Fibroblast of lung (primary cell): Measurements from ENCODE around the gene GNAI2. TPM values are rescaled to one million over a fixed set of nuclear protein-coding genes. Genes with fewer than 3 reads are reported as not detected.

Source experiments
- DNase-seq, 2 donors: peaks; one replicate each; pipeline versions ENCODE4 v3.0.0 to v3.0.0-alpha.2; 2010; ENCODE audit warnings: low read depth in 2 of 2
- H2AFZ ChIP-seq: 2 replicates; pipeline ENCODE4 v1.5.1; 2012; ENCODE audit warnings: low read length, control low read depth, inconsistent platforms
- H3K27ac ChIP-seq: 2 replicates; pipeline ENCODE4 v1.5.1; 2011; ENCODE audit warnings: low read length, control low read depth; ENCODE audit not compliant: insufficient read depth
- H3K27me3 ChIP-seq: 2 replicates; pipeline ENCODE4 v1.5.1; 2011; ENCODE audit warnings: mild to moderate bottlenecking, low read length; ENCODE audit not compliant: control insufficient read depth, insufficient read depth
- H3K36me3 ChIP-seq: 2 replicates; pipeline ENCODE4 v1.5.1; 2011; ENCODE audit warnings: low read length; ENCODE audit not compliant: control insufficient read depth, insufficient read depth
- H3K4me1 ChIP-seq: 2 replicates; pipeline ENCODE4 v1.5.1; 2011; ENCODE audit warnings: low read length; ENCODE audit not compliant: control insufficient read depth, insufficient read depth; ENCODE audit errors: extremely low read depth
- H3K4me2 ChIP-seq: 2 replicates; pipeline ENCODE4 v1.5.1; 2011; ENCODE audit warnings: low read length, control low read depth; ENCODE audit not compliant: insufficient read depth; ENCODE audit errors: extremely low read depth
- H3K4me3 ChIP-seq, 4 experiments: fragments of 200-600 bp in 1 of 4; sonication (generic) in 1 of 4; replicated peaks in 1 of 4; 2 replicates each; pipeline ENCODE4 v1.5.1; 2011 to 2016; ENCODE audit warnings: low read length in 4 of 4, low read depth in 3 of 4, mild to moderate bottlenecking in 3 of 4, control low read depth in 2 of 4, inconsistent platforms in 1 of 4, mixed read lengths in 1 of 4; ENCODE audit not compliant: insufficient read depth in 1 of 4; ENCODE audit errors: control extremely low read depth in 1 of 4
- H3K79me2 ChIP-seq: 2 replicates; pipeline ENCODE4 v1.5.1; 2012; ENCODE audit warnings: mild to moderate bottlenecking, low read length, inconsistent platforms; ENCODE audit not compliant: control insufficient read depth, insufficient read depth
- H3K9ac ChIP-seq: 2 replicates; pipeline ENCODE4 v1.5.1; 2011; ENCODE audit warnings: mild to moderate bottlenecking, low read length, control low read depth; ENCODE audit not compliant: insufficient read depth
- H3K9me3 ChIP-seq: 2 replicates; pipeline ENCODE4 v1.5.1; 2012; ENCODE audit warnings: low read depth, low read length; ENCODE audit not compliant: control insufficient read depth, insufficient read depth
- H4K20me1 ChIP-seq: 2 replicates; pipeline ENCODE4 v1.5.1; 2011; ENCODE audit warnings: low read length; ENCODE audit not compliant: control insufficient read depth, insufficient read depth; ENCODE audit errors: extremely low read depth
- EZH2 ChIP-seq: IDR thresholded peaks from 2 replicates; pipeline ENCODE4 v1.5.1; 2012; ENCODE audit warnings: low read length, control low read depth, mild to moderate bottlenecking; ENCODE audit errors: missing control alignments
- polyA plus RNA-seq, 2 donors: library from polyadenylated mRNA; depleted of rRNA in 1 of 2; stranded (reverse) in 1 of 2; unstranded in 1 of 2; fragments of >200 nt; gene quantifications; 2 replicates each; pipeline ENCODE4 v1.2.1, GENCODE V29; 2011 to 2012; ENCODE audit warnings: missing spikeins in 1 of 2
- total RNA-seq: library from RNA; depleted of rRNA; stranded (reverse); fragments of >200 nt; gene quantifications from 2 replicates; pipeline ENCODE4 v1.2.1, GENCODE V29; 2014
- TF ChIP-seq, protein P1 (sequence below), 2 donors: IDR thresholded peaks in 1 of 2; conservative IDR thresholded peaks in 1 of 2; 1 replicate in 1 of 2; 2 replicates in 1 of 2; pipeline ENCODE4 v1.5.1; 2011 to 2012; ENCODE audit warnings: low read length in 2 of 2, control low read depth in 1 of 2, inconsistent platforms in 1 of 2, low read depth in 1 of 2, mild to moderate bottlenecking in 1 of 2

The GNAI2 gene
- total and polyA plus RNA-seq, 2 donors (not counting 1 experiment from before 2014, with no cell fraction given), result 238 to 704 TPM

DNA sequence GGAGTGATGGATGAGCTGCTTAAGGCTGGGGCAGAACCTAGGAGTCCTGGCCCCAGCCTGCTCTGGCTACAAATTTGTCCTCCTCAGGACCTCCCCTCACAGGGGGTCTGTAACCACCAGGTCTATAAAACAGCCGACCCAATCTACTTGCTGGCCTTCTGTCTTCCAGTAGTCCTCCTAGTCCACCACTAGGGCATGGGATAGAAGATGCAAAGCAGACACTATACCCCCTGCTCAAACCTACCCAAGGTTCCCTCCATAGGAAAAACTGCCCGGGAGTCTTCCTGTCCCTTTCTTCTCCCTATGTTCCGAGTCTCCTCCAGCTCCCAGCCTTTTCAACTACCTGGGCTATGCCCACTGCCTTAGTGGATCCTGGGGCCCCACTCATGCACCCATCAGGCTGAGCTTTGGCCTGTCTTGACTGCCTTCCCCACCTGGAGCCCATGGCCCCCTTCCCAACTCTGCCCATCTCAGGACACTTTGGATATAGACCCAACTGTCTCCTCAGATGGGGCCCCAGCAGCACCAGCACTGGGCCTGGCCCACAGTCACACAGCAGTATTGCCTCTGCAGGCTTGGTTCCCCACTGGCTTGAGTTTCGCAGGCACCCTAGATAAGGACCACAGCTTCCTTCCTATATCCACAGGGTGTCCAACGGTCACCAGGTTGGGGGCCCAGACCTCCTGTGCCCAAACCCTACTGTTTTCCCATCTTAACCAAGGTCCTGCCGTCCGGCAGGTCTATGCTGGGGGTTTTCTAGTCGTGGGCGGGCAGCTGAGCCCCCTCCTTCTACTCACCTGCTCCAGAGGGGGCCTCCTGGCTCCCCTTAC lies 62.1 kb downstream of the GNAI2 start:
- no peak for DNase-seq
- TF ChIP-seq, protein P1, sequence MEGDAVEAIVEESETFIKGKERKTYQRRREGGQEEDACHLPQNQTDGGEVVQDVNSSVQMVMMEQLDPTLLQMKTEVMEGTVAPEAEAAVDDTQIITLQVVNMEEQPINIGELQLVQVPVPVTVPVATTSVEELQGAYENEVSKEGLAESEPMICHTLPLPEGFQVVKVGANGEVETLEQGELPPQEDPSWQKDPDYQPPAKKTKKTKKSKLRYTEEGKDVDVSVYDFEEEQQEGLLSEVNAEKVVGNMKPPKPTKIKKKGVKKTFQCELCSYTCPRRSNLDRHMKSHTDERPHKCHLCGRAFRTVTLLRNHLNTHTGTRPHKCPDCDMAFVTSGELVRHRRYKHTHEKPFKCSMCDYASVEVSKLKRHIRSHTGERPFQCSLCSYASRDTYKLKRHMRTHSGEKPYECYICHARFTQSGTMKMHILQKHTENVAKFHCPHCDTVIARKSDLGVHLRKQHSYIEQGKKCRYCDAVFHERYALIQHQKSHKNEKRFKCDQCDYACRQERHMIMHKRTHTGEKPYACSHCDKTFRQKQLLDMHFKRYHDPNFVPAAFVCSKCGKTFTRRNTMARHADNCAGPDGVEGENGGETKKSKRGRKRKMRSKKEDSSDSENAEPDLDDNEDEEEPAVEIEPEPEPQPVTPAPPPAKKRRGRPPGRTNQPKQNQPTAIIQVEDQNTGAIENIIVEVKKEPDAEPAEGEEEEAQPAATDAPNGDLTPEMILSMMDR (conservative IDR thresholded peaks at IDR 0.05 in 1 of 2, IDR thresholded peaks at IDR 0.05 in 1 of 2; ENCODE audit: low read depth in 1 of 2, low read length in 2 of 2), result peak in 1 of 2 donors; percentile 17
- no peak for TF ChIP-seq EZH2

DNA sequence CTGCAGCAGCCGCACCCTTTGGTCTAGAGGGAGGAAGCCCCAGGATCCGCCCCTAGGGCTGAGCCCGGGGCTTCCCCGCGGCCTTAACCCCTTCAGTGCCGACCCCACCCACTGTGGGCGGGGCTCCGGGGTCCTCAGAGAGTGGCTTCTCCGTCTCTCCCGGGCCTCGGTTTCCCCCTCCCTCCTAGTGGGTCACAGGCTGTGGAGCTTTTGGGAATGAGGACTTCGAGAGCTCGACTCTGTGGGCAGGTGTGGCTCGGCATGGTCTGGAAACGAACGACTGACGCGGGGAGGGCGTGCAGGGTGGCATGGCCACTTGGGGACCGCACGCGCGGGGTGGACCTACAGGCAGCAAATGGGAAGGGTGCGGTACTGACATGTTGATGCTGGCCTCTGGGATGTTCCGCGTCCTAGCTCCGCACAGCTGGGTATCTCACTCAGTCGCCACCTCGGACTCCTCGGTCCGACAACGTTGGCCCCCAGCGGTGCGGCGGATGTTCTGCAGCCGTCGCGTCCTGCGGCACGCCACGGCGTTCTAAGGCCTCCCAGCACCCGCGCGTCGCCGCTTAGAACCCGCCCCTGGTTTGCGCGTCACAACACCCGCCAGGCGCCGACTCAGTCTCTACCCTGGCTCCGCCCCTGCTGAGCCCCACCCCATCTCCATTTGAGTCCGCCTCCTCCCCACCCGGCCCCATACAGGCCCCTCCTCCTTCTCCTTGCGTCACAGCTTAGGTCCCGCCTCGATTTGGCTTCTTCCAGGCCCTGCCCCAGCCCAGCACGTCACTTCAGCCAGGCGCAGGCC lies 63.0 kb downstream of the GNAI2 start, which contains the start of the genes HYAL3 and NAA80:
TSS of gene HYAL3 (minus strand) at position 570 of the 802 bp plus-strand sequence. CDS start 3,803 bp downstream, outside the sequence.
TSS of gene NAA80 (minus strand) at position 570 of the 802 bp plus-strand sequence. CDS start 1,942 bp downstream, outside the sequence.
- Histone ChIP-seq H3K79me2 (no peaks in the 10 kb centered on the region), H3K9ac (peak within 1 kb of the TSS; percentile 84), H2AFZ (peak within 1 kb of the TSS; percentile 96), H3K4me1 (peaks cover 15% of the 10 kb centered on the region), H3K27ac (peak within 1 kb of the TSS; percentile 92), H3K36me3 (peaks cover 2% of the 10 kb centered on the region), H3K4me2 (peak within 1 kb of the TSS; percentile 93), H3K4me3 (peak within 1 kb of the TSS; percentile 65 to 92 (median 88)), H3K9me3 (no peaks in the 10 kb centered on the region), H3K27me3 (no peaks in the 10 kb centered on the region), H4K20me1 (no peaks in the 10 kb centered on the region)
- DNase-seq, result peak; percentile 99 to 100
- TF ChIP-seq EZH2, result no peak
- TF ChIP-seq, protein P1 (conservative IDR thresholded peaks at IDR 0.05 in 1 of 2, IDR thresholded peaks at IDR 0.05 in 1 of 2; ENCODE audit: low read depth in 1 of 2, low read length in 2 of 2), result peak in 1 of 2 donors; percentile 2

More for the DNA sequence above, 62.1 kb downstream of the GNAI2 start:
- H3K27me3 ChIP-seq, result no peaks in the 10 kb centered on the region
- no peaks in the 10 kb centered on the region for H4K20me1 ChIP-seq
- H3K27ac ChIP-seq, result peak overlapping the region; percentile 92
- H3K4me1 ChIP-seq, result peaks cover 15% of the 10 kb centered on the region
- H2AFZ ChIP-seq, result no peak overlapping the region
- peak overlapping the region; percentile 84 for H3K9ac ChIP-seq
- peak overlapping the region; percentile 93 for H3K4me2 ChIP-seq
- H3K9me3 ChIP-seq, result no peaks in the 10 kb centered on the region
- peaks cover 2% of the 10 kb centered on the region for H3K36me3 ChIP-seq
- peak overlapping the region; percentile 65 to 92 (median 88) for H3K4me3 ChIP-seq
- no peaks in the 10 kb centered on the region for H3K79me2 ChIP-seq

DNA sequence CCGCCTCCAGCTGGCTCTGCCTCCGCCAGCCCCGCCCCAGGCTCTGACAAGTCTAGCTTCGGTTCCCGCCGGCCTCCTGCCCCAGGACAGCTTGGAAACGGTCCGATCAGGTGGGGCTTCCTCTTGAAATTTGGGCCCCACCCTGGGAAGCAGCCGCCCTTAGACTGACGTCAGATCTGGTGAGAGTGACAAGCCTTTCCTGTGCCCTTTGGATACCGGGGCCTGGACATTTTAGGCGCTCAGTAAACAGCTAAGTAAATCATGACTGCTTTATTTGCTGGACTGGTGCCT lies 63.6 kb downstream of the GNAI2 start:
- H3K9me3 ChIP-seq, result no peaks in the 10 kb centered on the region
- peaks cover 15% of the 10 kb centered on the region for H3K4me1 ChIP-seq
- no peaks in the 10 kb centered on the region for H4K20me1 ChIP-seq
- H2AFZ ChIP-seq, result peak overlapping the region; percentile 60
- H3K79me2 ChIP-seq, result no peaks in the 10 kb centered on the region
- H3K9ac ChIP-seq, result peak overlapping the region; percentile 68
- H3K4me2 ChIP-seq, result peak overlapping the region; percentile 89
- H3K27me3 ChIP-seq, result no peaks in the 10 kb centered on the region
- TF ChIP-seq, protein P1 (conservative IDR thresholded peaks at IDR 0.05 in 1 of 2, IDR thresholded peaks at IDR 0.05 in 1 of 2; ENCODE audit: low read depth in 1 of 2, low read length in 2 of 2), result no peak
- no peak for TF ChIP-seq EZH2
- peaks cover 2% of the 10 kb centered on the region for H3K36me3 ChIP-seq
- H3K27ac ChIP-seq, result peak overlapping the region; percentile 82
- peak overlapping the region; percentile 39 to 60 (median 48) for H3K4me3 ChIP-seq
- no peak for DNase-seq
